ENCODE data around the gene TP53INP2. TPM values are rescaled to one million over a fixed set of nuclear protein-coding genes. Genes with fewer than 3 reads are reported as not detected.

The TP53INP2 gene
- total and polyA plus RNA-seq, 2 of the 8 experiments (the other 6 are each of a cell fraction or from before 2014, with no cell fraction given), result 2.4 to 4.8 TPM

GRCh38 chr20:34673412-34673811 is 30.7 kb upstream of the TP53INP2 start:
- Histone ChIP-seq H4K8ac (ENCODE audit: extremely low read depth, insufficient read depth, low read length) (no peak overlapping the region), H2AK5ac (ENCODE audit: low read depth, low read length) (no peak overlapping the region), H3K14ac (ENCODE audit: insufficient read length) (no peak overlapping the region), H4K20me1 (replicated peaks in 1 of 2; ENCODE audit: control insufficient read depth in 1 of 2, insufficient read depth in 2 of 2, low read length in 2 of 2) (no peaks in the 10 kb centered on the region), H3K79me1 (ENCODE audit: low read depth, low read length) (no peaks in the 10 kb centered on the region), H3K9ac (replicated peaks in 1 of 4; ENCODE audit: extremely low read depth in 1 of 4, low read depth in 3 of 4, low read length in 3 of 4) (no peak overlapping the region), H3K36me3 (ENCODE audit: control insufficient read depth in 2 of 4, insufficient read depth in 4 of 4, low read length in 3 of 4) (no peaks in the 10 kb centered on the region), H3K27me3 (replicated peaks in 1 of 4; ENCODE audit: control insufficient read depth in 3 of 4, extremely low read depth in 1 of 4, insufficient read depth in 3 of 4, low read length in 3 of 4) (no peaks in the 10 kb centered on the region), H3K4me2 (ENCODE audit: insufficient read depth in 1 of 2, low read depth in 2 of 2, low read length in 2 of 2) (no peak overlapping the region), H4K91ac (replicated peaks; ENCODE audit: insufficient read length, low read length) (no peak overlapping the region), H2BK12ac (ENCODE audit: low read depth, low read length) (no peak overlapping the region), H3K4ac (replicated peaks; ENCODE audit: insufficient read length, low read depth, low read length) (no peak overlapping the region), H3K4me3 (ENCODE audit: extremely low read depth in 1 of 4, insufficient read depth in 2 of 4, low read depth in 3 of 4, low read length in 4 of 4) (no peak overlapping the region), H2BK15ac (ENCODE audit: low read length) (no peak overlapping the region), H2BK120ac (replicated peaks; ENCODE audit: low read depth, low read length) (no peak overlapping the region), H3K56ac (replicated peaks; ENCODE audit: insufficient read length, low read depth, low read length) (no peak overlapping the region), H3K4me1 (replicated peaks in 1 of 4; ENCODE audit: control insufficient read depth in 3 of 4, insufficient read depth in 4 of 4, low read length in 3 of 4) (no peaks in the 10 kb centered on the region), H3K23me2 (ENCODE audit: low read depth, low read length) (no peaks in the 10 kb centered on the region; the same call in 1 of the 2 replicates), H2BK20ac (ENCODE audit: low read length) (no peak overlapping the region), H3K27ac (ENCODE audit: low read depth, low read length) (no peak overlapping the region), H2AFZ (ENCODE audit: low read length) (no peak overlapping the region), H4K5ac (ENCODE audit: insufficient read length, low read depth, low read length) (no peak overlapping the region), H3K23ac (ENCODE audit: insufficient read length) (no peak overlapping the region), H3K79me2 (ENCODE audit: control insufficient read depth in 1 of 2, insufficient read depth in 2 of 2, low read length in 2 of 2) (peaks cover 0 to 19% of the 10 kb centered on the region in 2 experiments; a peak in 2 of 4 replicates), H3K18ac (ENCODE audit: extremely low read depth, low read length) (no peak overlapping the region), H2BK5ac (ENCODE audit: low read depth, low read length) (no peak overlapping the region), H3K9me3 (ENCODE audit: insufficient read depth in 2 of 2, low read depth in 1 of 2, low read length in 1 of 2) (no peaks in the 10 kb centered on the region)
- DNase-seq (ENCODE audit: low read depth in 1 of 2, low spot score in 2 of 2) (no peak), FAIRE-seq (no peak)
- POLR2A ChIA-PET (ENCODE audit: partially characterized antibody), result interaction anchor here (0.5 to 1.0 kb wide), 4 partner anchors 11 to 74 kb away, joined by 3 read pairs; no protein-coding TSS in a partner anchor
- WGBS, 2 experiments (ENCODE audit: extremely low coverage in 1 of 2, insufficient coverage in 1 of 2, insufficient read length in 1 of 2, insufficient replicate concordance in 2 of 2, low coverage in 1 of 2, low lambda C conversion rate in 2 of 2, missing lambda C conversion rate in 1 of 2), result 92% methylated on average over 5 of the region's 5 CpGs; no CpG with 5 or more reads in 1 of the 2 experiments
- CTCF ChIA-PET (ENCODE audit: partially characterized antibody), result interaction anchor here (0.7 to 0.9 kb wide), 2 partner anchors 95 to 108 kb away, joined by 3 read pairs; no protein-coding TSS in a partner anchor
- no peak for TF ChIP-seq USF2 (IDR thresholded peaks at IDR 0.05; ENCODE audit: low read length)
- TF ChIP-seq HDAC2 (IDR thresholded peaks at IDR 0.05; ENCODE audit: borderline replicate concordance in 1 of 2, low read depth in 2 of 2, low read length in 2 of 2), result no peak
- TF ChIP-seq ASH2L (IDR thresholded peaks at IDR 0.05; ENCODE audit: low read length), result no peak
- no peak for TF ChIP-seq CEBPB (IDR thresholded peaks at IDR 0.05; ENCODE audit: low read depth, low read length)
- TF ChIP-seq FOSL1 (IDR thresholded peaks at IDR 0.05; ENCODE audit: insufficient read depth, low read depth, low read length), result no peak
- no peak for TF ChIP-seq CREB1 (IDR thresholded peaks at IDR 0.05)
- TF ChIP-seq RAD21 (IDR thresholded peaks at IDR 0.05 in 1 of 2, conservative IDR thresholded peaks at IDR 0.05 in 1 of 2; ENCODE audit: low read depth in 2 of 2, low read length in 2 of 2), result no peak
- TF ChIP-seq POU5F1 (IDR thresholded peaks at IDR 0.05; ENCODE audit: low read depth, low read length), result no peak
- TF ChIP-seq SIRT6 (IDR thresholded peaks at IDR 0.05; ENCODE audit: low read length), result no peak
- TF ChIP-seq RBBP5 (IDR thresholded peaks at IDR 0.05; ENCODE audit: borderline replicate concordance, low read depth, low read length), result no peak
- no peak for TF ChIP-seq RXRA (IDR thresholded peaks at IDR 0.05; ENCODE audit: insufficient read depth, low read depth, low read length)
- TF ChIP-seq KDM4A (IDR thresholded peaks at IDR 0.05; ENCODE audit: low read depth, low read length, severe bottlenecking), result no peak
- TF ChIP-seq TCF12 (IDR thresholded peaks at IDR 0.05; ENCODE audit: low read depth, low read length), result no peak
- TF ChIP-seq SP4 (IDR thresholded peaks at IDR 0.05; ENCODE audit: low read length), result no peak
